Activated CD4-positive, alpha-beta T cell treated with anti-CD3 and anti-CD28 coated beads, Interleukin-2, amount 50 U/mL, for 24 hours (primary cell): ENCODE data around the gene LONP1.
"Not testable (repeated sequence)": the region's sequence is repeated elsewhere in the genome, so short reads cannot be mapped to it uniquely, and the experiment has no call there.

ENCODE experiments used
- DNase-seq, 2 donors: peaks; one replicate each; pipeline ENCODE4 v3.0.0-alpha.2; 2020; ENCODE audit warnings: low read depth in 1 of 2, low spot score in 1 of 2

Gene LONP1

DNA sequence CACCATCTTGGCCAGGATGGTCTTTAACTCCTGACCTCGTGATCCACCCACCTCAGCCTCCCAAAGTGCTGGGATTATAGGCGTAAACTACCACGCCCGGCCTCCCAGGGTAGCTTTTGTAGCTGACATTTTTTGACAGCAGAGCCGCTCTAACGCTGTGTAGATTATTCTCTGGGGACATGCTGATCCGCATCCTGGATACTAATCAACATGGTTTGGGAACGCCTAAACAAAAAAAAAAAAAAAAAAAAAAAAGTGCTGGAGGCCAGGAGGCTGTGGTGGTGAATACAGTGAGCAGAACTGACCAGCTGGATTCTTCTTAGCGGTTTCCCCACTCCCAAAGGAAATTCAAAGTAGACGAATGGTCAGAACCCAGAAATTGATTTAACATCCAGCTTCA, 5.1 kb downstream of the LONP1 start:
- DNase-seq = no peak

DNA sequence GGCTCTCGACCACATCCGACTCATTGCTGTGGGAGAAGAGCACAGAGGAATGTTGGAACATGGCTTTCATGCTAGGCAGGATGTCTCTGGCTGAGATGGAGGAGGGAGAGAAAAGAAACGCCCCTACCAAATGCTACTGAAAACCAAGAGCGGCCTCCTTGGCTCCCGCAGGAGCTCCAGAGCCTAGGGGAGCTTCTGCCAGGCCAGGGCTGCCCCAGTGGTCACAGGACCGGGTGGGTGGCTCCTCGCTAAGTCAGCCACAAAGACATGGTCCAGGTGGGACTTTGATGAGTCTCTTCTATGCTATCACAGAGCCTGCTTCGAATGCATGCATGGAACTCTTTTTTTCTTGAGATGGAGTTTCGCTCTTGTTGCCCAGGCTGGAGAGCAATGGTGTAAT, 6.7 kb downstream of the LONP1 start:
- no peak for DNase-seq

- no peak for DNase-seq
These were observed 8.2 kb downstream of the LONP1 start for GRCh38 chr19:5711713-5712161.

- DNase-seq = no peak
These were observed 8.9 kb downstream of the LONP1 start for GRCh38 chr19:5711025-5711424.

DNA sequence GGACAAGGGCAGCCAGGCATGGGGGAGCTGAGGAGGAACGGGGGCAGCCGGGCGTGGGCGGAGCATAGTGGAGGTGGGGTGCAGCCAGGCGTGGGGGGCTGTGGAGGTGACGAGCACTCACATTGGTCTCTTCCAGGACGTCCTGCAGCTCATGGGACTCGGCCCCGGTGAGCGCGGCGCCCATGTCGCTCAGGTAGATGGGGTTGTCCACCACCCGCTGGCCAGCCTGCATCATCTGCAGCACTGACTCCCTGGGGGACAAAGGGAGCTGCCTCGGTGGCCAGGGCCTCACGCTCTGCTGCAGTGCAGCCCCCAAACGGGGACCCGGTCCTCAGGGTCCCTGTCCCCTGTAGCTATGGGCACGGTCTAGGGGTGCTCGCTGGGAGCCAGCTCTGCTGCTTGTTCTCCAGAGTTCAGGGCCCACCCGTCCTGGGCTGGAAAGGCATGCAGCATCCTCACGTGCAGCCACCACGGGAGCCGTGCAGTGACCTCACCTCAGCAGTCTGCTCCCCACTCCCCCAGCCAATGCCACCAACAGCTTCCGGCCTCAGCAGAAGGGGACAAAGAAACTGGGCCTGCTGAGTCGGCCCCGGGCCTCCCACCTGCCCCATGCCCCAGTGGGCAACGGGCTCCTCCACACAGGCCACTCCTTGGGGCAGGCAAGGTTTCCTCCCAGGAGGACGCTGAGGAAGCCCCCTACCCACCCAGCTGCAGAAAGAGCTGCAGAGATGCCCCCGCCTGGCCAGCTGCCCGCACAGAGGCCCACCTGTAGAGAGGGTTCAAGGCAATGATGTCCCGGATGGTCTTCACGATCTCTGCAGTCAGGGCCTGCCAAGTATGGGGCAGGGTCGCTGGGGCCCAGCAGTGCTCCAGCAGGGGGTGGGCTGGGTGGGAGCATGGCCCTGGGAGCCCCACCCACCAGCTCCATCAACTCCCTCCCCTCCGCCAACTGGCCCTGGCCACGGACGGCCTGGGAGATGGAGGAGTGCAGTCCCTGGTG, 12.1 kb downstream of the LONP1 start:
- no peak for DNase-seq

GRCh38 chr19:5706876-5707573, 12.9 kb downstream of the LONP1 start:
- no peak for DNase-seq

- no peak for DNase-seq
These were observed 14.4 kb downstream of the LONP1 start for GRCh38 chr19:5705552-5705951.

- no peak for DNase-seq
These were observed 15.8 kb downstream of the LONP1 start for GRCh38 chr19:5703819-5704818.

GRCh38 chr19:5702053-5702410, 17.9 kb downstream of the LONP1 start:
- DNase-seq = not testable (repeated sequence)

DNA sequence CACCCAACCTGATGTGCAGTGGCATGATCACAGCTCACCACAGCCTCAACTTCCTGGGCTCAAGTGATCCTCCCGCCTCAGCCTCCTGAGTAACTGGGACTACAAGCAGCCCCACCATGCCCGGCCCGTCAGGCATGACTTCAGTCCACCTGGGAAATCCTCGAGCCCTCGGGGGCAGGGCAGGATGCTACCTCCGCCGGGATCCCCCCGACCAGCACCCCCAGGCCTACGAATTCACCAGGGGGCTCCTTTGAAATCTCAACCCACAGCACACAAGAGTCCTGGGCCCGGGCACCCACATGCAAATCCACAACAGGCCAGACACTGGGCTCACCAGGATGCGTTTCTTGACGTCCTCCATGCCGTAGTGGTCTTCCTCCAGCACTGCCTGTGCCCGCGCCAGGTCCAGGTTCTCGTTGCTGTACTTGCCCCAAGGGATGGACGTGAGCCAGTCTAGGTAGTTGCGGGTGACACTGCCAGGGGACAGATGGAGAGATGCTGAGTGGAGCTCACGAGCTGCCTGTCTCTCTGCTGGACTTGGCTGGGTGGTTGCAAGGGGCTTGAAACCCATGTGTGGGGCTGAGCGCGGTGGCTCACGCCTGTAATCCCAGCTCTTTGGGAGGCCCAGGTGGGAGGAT, 19.4 kb downstream of the LONP1 start:
- no peak for DNase-seq

- DNase-seq = no peak
These were observed 21.1 kb downstream of the LONP1 start for GRCh38 chr19:5698635-5699422.

- DNase-seq = no peak
These were observed 21.9 kb downstream of the LONP1 start for GRCh38 chr19:5697890-5698634.

DNA sequence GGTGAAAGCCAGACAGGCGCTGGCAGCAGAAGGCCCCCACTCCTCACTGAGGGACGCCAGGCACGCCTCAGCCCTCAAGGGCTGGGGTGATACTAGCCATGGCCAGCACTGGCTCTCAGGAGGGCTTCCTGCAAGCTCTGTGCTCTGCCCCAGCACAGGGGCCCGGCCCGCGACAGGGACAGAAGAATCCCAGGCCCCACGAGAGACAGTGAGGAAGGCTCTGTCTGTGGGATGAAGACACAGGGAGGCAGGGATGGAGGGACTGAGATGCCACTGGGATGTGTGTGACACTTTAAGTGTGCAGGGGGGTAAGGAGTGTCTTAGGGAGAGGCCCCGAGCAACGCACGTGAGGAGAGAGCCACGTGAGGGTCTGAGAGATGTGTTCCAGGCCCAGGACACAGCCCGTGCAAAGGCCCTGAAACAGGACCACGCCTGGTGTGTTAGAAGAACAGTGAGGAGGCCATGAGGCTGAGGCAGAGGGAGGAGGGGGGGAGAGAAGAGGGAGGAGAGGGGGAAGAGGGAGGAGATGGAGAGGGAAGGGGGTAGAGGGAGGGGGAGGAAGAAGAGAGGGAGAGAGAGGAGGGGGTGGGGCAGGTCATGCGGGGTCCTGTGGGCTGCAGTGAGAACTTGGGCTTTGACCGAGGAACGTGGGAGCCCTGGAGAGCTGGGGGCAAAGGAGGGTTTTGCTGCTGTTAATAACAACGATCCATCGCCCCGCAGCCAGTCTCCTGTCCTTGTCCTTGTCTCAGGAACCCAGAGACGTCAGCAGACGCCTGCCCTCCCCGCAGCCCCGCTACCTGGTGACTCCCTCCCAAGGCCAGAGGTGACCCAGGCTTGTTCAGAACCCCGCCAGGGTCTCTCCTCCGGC, 22.7 kb downstream of the LONP1 start:
- DNase-seq = no peak

GRCh38 chr19:5696196-5697021, 23.5 kb downstream of the LONP1 start:
- DNase-seq = no peak

DNA sequence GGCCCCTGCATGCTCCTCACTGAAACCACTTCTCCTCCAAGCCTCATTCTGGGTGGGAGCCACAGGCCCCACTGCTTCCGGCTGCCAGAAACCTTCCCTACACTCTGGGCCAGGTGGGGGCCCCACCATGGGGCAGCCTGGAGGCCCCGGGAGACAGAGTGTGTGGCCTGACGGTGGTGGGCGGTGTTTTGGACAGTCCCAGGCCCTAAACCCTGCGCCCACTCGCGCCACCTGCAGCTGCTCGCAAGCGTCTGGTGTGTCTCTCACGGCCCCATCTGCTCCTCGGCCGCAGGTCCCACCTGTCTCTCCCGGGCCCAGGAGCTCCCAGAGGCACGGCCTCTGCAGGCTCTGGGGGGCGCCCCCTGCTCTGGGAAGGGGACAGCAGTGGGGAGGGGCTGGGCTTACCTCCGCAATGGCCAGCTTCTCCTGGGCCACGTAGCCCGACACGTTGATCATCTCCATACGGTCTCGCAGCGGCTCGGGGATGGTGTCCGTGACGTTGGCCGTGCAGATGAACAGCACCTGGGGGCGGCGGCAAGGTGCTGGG, 24.2 kb downstream of the LONP1 start:
- no peak for DNase-seq

GRCh38 chr19:5694956-5695648, 24.8 kb downstream of the LONP1 start:
- no peak for DNase-seq
